ENCODE measurements around the gene MICOS13. TPM values are rescaled to one million over a fixed set of nuclear protein-coding genes. Genes with fewer than 3 reads are reported as not detected.
A peak's percentile ranks its signal among the peaks of the same experiment; 100 is the strongest.

The MICOS13 gene
- total RNA-seq, 1 donor from 2014 or later, result 61.0 TPM

GRCh38 chr19:5644037-5644436 lies 36.3 kb downstream of the MICOS13 start:
- Mint-ChIP-seq H3K27ac (ENCODE audit: unreplicated experiment) (peak overlapping the region; percentile 59), H3K4me3 (ENCODE audit: unreplicated experiment) (no peak overlapping the region), H3K4me1 (ENCODE audit: low read depth) (peaks cover 6% of the 10 kb centered on the region), H3K27me3 (ENCODE audit: low read depth) (no peaks in the 10 kb centered on the region), H3K36me3 (ENCODE audit: low read depth) (peaks cover 31% of the 10 kb centered on the region), H3K9me3 (ENCODE audit: low read depth) (no peaks in the 10 kb centered on the region)
- TF ChIP-seq CTCF (IDR thresholded peaks at IDR 0.05), result no peak
- DNase-seq (ENCODE audit: low spot score), result no peak

- TF ChIP-seq CTCF (IDR thresholded peaks at IDR 0.05), result no peak
- H3K27ac Mint-ChIP-seq (ENCODE audit: unreplicated experiment), result no peak overlapping the region
- no peaks in the 10 kb centered on the region for H3K27me3 Mint-ChIP-seq (ENCODE audit: low read depth)
Measured at GRCh38 chr19:5643060-5643459, 37.3 kb downstream of the MICOS13 start.

GRCh38 chr19:5642204-5642603 lies 38.1 kb downstream of the MICOS13 start:
- peaks cover 24% of the 10 kb centered on the region for H3K36me3 Mint-ChIP-seq (ENCODE audit: low read depth)
- no peak for DNase-seq (ENCODE audit: low spot score)
- H3K27ac Mint-ChIP-seq (ENCODE audit: unreplicated experiment), result no peak overlapping the region
- H3K27me3 Mint-ChIP-seq (ENCODE audit: low read depth), result no peaks in the 10 kb centered on the region
- no peak for TF ChIP-seq CTCF (IDR thresholded peaks at IDR 0.05)
- peaks cover 13% of the 10 kb centered on the region for H3K4me1 Mint-ChIP-seq (ENCODE audit: low read depth)
- no peaks in the 10 kb centered on the region for H3K9me3 Mint-ChIP-seq (ENCODE audit: low read depth)
- H3K4me3 Mint-ChIP-seq (ENCODE audit: unreplicated experiment), result no peak overlapping the region

More at GRCh38 chr19:5643060-5643459, 37.3 kb downstream of the MICOS13 start:
- Mint-ChIP-seq H3K36me3 (ENCODE audit: low read depth) (peaks cover 27% of the 10 kb centered on the region), H3K4me3 (ENCODE audit: unreplicated experiment) (no peak overlapping the region), H3K9me3 (ENCODE audit: low read depth) (no peaks in the 10 kb centered on the region), H3K4me1 (ENCODE audit: low read depth) (peaks cover 6% of the 10 kb centered on the region)
- DNase-seq (ENCODE audit: low spot score), result no peak

- no peak for DNase-seq (ENCODE audit: low spot score)
- TF ChIP-seq CTCF (IDR thresholded peaks at IDR 0.05), result no peak
- Mint-ChIP-seq H3K4me3 (ENCODE audit: unreplicated experiment) (no peak overlapping the region), H3K27ac (ENCODE audit: unreplicated experiment) (no peak overlapping the region), H3K9me3 (ENCODE audit: low read depth) (no peaks in the 10 kb centered on the region), H3K4me1 (ENCODE audit: low read depth) (peaks cover 13% of the 10 kb centered on the region), H3K36me3 (ENCODE audit: low read depth) (peaks cover 17% of the 10 kb centered on the region), H3K27me3 (ENCODE audit: low read depth) (no peaks in the 10 kb centered on the region)
Measured at GRCh38 chr19:5641171-5641570, 39.1 kb downstream of the MICOS13 start.

- H3K4me3 Mint-ChIP-seq (ENCODE audit: unreplicated experiment), result no peak overlapping the region
- no peak overlapping the region for H3K27ac Mint-ChIP-seq (ENCODE audit: unreplicated experiment)
- peaks cover 7% of the 10 kb centered on the region for H3K36me3 Mint-ChIP-seq (ENCODE audit: low read depth)
- H3K9me3 Mint-ChIP-seq (ENCODE audit: low read depth), result no peaks in the 10 kb centered on the region
- no peak for DNase-seq (ENCODE audit: low spot score)
- TF ChIP-seq CTCF (IDR thresholded peaks at IDR 0.05), result no peak
- H3K27me3 Mint-ChIP-seq (ENCODE audit: low read depth), result no peaks in the 10 kb centered on the region
- peaks cover 16% of the 10 kb centered on the region for H3K4me1 Mint-ChIP-seq (ENCODE audit: low read depth)
Measured at GRCh38 chr19:5637971-5638370, 42.3 kb downstream of the MICOS13 start.

Data from chondrocyte (in vitro differentiated cells).